Stimulated activated CD8-positive, alpha-beta memory T cell treated with anti-CD3 and anti-CD28 coated beads, Interleukin-4, amount 100 ng/mL, for 4 hours (primary cell): ENCODE data around the gene TAS2R20.

Experiments
- DNase-seq, 2 donors: peaks; one replicate each; pipeline ENCODE4 v3.0.0-alpha.2; 2020; ENCODE audit warnings: low read depth in 2 of 2, low spot score in 1 of 2

The TAS2R20 gene

GRCh38 chr12:10960211-10960610 is 37.9 kb downstream of the TAS2R20 start:
- no peak for DNase-seq

- DNase-seq = no peak
These were observed 38.3 kb downstream of the TAS2R20 start for GRCh38 chr12:10959804-10960203.

- no peak for DNase-seq
These were observed 40.4 kb downstream of the TAS2R20 start for GRCh38 chr12:10957741-10958140.

- no peak for DNase-seq
These were observed 42.0 kb downstream of the TAS2R20 start for GRCh38 chr12:10956085-10956484.

- DNase-seq = no peak
These were observed 45.5 kb downstream of the TAS2R20 start for GRCh38 chr12:10952645-10953044.
